Prostate gland (tissue), 2 donors: ENCODE data around the gene TTC33.

Source experiments
- POLR2A ChIP-seq: fragments of 450-650 bp; IDR thresholded peaks from one replicate; pipeline ENCODE4 v1.6.1; 2016; ENCODE audit warnings: antibody characterized with exemption, mild to moderate bottlenecking
- TF ChIP-seq, protein P1 (sequence below), 4 experiments: fragments of 200-600 bp in 2 of 4; fragments of 450-650 bp in 2 of 4; sonication (generic) in 2 of 4; IDR thresholded peaks; 1 replicate in 3 of 4; 2 replicates in 1 of 4; pipeline ENCODE4 v1.5.1; 2016 to 2019; ENCODE audit warnings: antibody characterized with exemption in 4 of 4, mild to moderate bottlenecking in 2 of 4, moderate library complexity in 2 of 4

DNA sequence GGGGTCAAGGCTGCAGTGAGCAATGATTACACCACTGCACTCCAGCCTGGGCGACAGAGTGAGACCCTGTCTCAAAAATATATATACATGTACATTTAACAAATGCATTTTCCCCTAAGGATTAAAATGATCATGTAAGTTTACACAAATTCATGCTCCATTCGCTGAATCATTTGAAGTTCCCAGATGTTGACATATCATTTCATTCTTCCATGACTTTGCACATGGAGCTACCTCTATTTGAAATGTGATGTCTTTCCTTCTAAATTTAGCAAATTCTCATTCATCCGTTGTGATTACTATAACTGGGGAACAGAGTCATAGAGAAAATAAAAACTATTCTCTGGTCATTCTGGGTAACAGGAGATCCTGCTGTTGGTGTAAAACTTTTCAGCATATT is 65.5 kb downstream of the TTC33 start:
- TF ChIP-seq, protein P1, sequence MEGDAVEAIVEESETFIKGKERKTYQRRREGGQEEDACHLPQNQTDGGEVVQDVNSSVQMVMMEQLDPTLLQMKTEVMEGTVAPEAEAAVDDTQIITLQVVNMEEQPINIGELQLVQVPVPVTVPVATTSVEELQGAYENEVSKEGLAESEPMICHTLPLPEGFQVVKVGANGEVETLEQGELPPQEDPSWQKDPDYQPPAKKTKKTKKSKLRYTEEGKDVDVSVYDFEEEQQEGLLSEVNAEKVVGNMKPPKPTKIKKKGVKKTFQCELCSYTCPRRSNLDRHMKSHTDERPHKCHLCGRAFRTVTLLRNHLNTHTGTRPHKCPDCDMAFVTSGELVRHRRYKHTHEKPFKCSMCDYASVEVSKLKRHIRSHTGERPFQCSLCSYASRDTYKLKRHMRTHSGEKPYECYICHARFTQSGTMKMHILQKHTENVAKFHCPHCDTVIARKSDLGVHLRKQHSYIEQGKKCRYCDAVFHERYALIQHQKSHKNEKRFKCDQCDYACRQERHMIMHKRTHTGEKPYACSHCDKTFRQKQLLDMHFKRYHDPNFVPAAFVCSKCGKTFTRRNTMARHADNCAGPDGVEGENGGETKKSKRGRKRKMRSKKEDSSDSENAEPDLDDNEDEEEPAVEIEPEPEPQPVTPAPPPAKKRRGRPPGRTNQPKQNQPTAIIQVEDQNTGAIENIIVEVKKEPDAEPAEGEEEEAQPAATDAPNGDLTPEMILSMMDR (IDR thresholded peaks at IDR 0.05), result no peak
- no peak for TF ChIP-seq POLR2A
